Gastrocnemius medialis (tissue), 4 donors: ENCODE results near the gene ITGAV. TPM values are rescaled to one million over a fixed set of nuclear protein-coding genes. Genes with fewer than 3 reads are reported as not detected.

ENCODE experiments used
- ATAC-seq, 2 donors: fragments of 150-250 bp; one replicate each; pipeline ENCODE4 v1.9.1; 2016
- DNase-seq, 2 donors: peaks; one replicate each; pipeline ENCODE4 v3.0.0-alpha.2; 2019
- H3K27ac ChIP-seq, 4 donors: fragments of 200-600 bp; sonication (generic); 1 replicate in 1 of 4; 2 replicates in 3 of 4; pipeline ENCODE4 v1.5.1; 2016 to 2018; ENCODE audit warnings: mild to moderate bottlenecking in 2 of 4, moderate library complexity in 1 of 4
- H3K27me3 ChIP-seq, 3 donors: fragments of 200-600 bp; sonication (generic) in 2 of 3; 1 replicate in 1 of 3; 2 replicates in 2 of 3; pipeline versions ENCODE4 v1.5.1 to v1.6.0; 2016 to 2019; ENCODE audit warnings: mild to moderate bottlenecking in 1 of 3, moderate library complexity in 1 of 3
- H3K36me3 ChIP-seq, 2 donors: fragments of 200-600 bp; sonication (generic) in 1 of 2; one replicate each; pipeline ENCODE4 v1.5.1; 2017 to 2018
- H3K4me1 ChIP-seq, 2 donors: fragments of 200-600 bp; sonication (generic) in 1 of 2; one replicate each; pipeline ENCODE4 v1.5.1; 2016 to 2017; ENCODE audit warnings: mild to moderate bottlenecking in 2 of 2
- H3K4me3 ChIP-seq, 4 donors: fragments of 200-600 bp; sonication (generic) in 3 of 4; 1 replicate in 1 of 4; 2 replicates in 3 of 4; pipeline ENCODE4 v1.5.1; 2016 to 2019; ENCODE audit warnings: mild to moderate bottlenecking in 2 of 4
- H3K9me3 ChIP-seq, 3 donors: fragments of 200-600 bp; sonication (generic) in 2 of 3; 1 replicate in 1 of 3; 2 replicates in 2 of 3; pipeline ENCODE4 v1.5.1; 2016 to 2019
- POLR2A ChIP-seq, 2 donors: fragments of 450-650 bp; IDR thresholded peaks; one replicate each; pipeline ENCODE4 v1.6.1; 2017; ENCODE audit warnings: antibody characterized with exemption in 2 of 2, mild to moderate bottlenecking in 2 of 2, moderate library complexity in 2 of 2
- in situ Hi-C, 4 donors: fragments of 200-750 bp; cut with MboI; loops; one replicate each; pipeline versions ENCODE4 v1.15.0 to v1.8.0; 2017; ENCODE audit warnings: low sequenced_read_pairs in 4 of 4
- intact Hi-C: fragments of 100-400 bp; cut with DNase I; formaldehyde crosslinking; loops from one replicate; pipeline ENCODE4 v1.15.1; 2023; ENCODE audit warnings: low total_unique reads
- total RNA-seq, 4 donors: library from RNA; depleted of rRNA; stranded (reverse); fragments of >200 nt; gene quantifications; one replicate each; pipeline versions ENCODE4 v1.1.0 to v1.2.3, GENCODE V29; 2016
- TF ChIP-seq, protein P1 (sequence below), 5 experiments: fragments of 450-650 bp in 3 of 5; fragments of 200-600 bp in 2 of 5; sonication (generic) in 2 of 5; IDR thresholded peaks in 4 of 5; conservative IDR thresholded peaks in 1 of 5; 1 replicate in 4 of 5; 2 replicates in 1 of 5; pipeline ENCODE4 v1.5.1; 2016 to 2019; ENCODE audit warnings: antibody characterized with exemption in 5 of 5, mild to moderate bottlenecking in 3 of 5, moderate library complexity in 3 of 5

Gene ITGAV
- total RNA-seq, 4 donors from 2014 or later = 30.0 to 63.1 (median 47.4) TPM

GRCh38 chr2:186669146-186669545, 79.3 kb downstream of the ITGAV start:
- no peak overlapping the region for H3K27ac ChIP-seq
- no peak overlapping the region for H3K4me3 ChIP-seq
- H3K27me3 ChIP-seq = no peaks in the 10 kb centered on the region
- TF ChIP-seq POLR2A (IDR thresholded peaks at IDR 0.05) = no peak
- TF ChIP-seq, protein P1, sequence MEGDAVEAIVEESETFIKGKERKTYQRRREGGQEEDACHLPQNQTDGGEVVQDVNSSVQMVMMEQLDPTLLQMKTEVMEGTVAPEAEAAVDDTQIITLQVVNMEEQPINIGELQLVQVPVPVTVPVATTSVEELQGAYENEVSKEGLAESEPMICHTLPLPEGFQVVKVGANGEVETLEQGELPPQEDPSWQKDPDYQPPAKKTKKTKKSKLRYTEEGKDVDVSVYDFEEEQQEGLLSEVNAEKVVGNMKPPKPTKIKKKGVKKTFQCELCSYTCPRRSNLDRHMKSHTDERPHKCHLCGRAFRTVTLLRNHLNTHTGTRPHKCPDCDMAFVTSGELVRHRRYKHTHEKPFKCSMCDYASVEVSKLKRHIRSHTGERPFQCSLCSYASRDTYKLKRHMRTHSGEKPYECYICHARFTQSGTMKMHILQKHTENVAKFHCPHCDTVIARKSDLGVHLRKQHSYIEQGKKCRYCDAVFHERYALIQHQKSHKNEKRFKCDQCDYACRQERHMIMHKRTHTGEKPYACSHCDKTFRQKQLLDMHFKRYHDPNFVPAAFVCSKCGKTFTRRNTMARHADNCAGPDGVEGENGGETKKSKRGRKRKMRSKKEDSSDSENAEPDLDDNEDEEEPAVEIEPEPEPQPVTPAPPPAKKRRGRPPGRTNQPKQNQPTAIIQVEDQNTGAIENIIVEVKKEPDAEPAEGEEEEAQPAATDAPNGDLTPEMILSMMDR (IDR thresholded peaks at IDR 0.05 in 4 of 5, conservative IDR thresholded peaks at IDR 0.05 in 1 of 5) = no peak
- no peaks in the 10 kb centered on the region for H3K4me1 ChIP-seq
- peaks cover 0 to 10% (median 0%) of the 10 kb centered on the region in 3 donors for H3K9me3 ChIP-seq
- intact Hi-C loops (no loop called here), in situ Hi-C loops (no loop called here)
- ATAC-seq (no peak), DNase-seq (no peak)
- peaks cover 0 to 97% of the 10 kb centered on the region in 2 donors for H3K36me3 ChIP-seq

- Histone ChIP-seq H3K36me3 (peaks cover 0 to 95% of the 10 kb centered on the region in 2 donors), H3K4me1 (no peaks in the 10 kb centered on the region), H3K9me3 (peaks cover 0 to 10% (median 0%) of the 10 kb centered on the region in 3 donors), H3K27ac (no peak overlapping the region), H3K4me3 (no peak overlapping the region), H3K27me3 (no peaks in the 10 kb centered on the region)
- TF ChIP-seq, protein P1 (IDR thresholded peaks at IDR 0.05 in 4 of 5, conservative IDR thresholded peaks at IDR 0.05 in 1 of 5) = no peak
- TF ChIP-seq POLR2A (IDR thresholded peaks at IDR 0.05) = no peak
- in situ Hi-C loops (no loop called here), intact Hi-C loops (no loop called here)
- ATAC-seq = no peak
- DNase-seq = no peak
Measured at GRCh38 chr2:186670831-186671230, 81.0 kb downstream of the ITGAV start.

DNA sequence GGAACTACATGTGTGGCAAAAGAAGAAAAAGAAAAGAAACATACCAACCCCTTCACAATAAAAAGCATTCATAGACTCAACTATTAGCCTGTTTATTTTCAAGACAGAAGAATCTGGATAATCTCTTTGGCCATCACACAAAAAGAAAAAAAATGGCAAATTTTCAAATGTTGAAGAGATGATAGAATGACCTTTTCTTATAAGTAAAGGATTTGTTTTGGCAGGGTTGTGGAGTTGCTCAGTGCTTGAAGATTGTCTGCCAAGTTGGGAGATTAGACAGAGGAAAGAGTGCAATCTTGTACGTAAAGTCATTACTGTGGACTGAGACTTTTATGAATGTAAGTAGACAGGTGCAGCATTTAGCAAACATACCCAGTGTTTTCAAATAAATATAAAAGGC, 85.5 kb downstream of the ITGAV start:
- intact Hi-C loops (no loop called here), in situ Hi-C loops (no loop called here)
- H3K4me3 ChIP-seq = no peak overlapping the region
- ATAC-seq (no peak), DNase-seq (no peak)
- H3K9me3 ChIP-seq = peaks cover 0 to 10% (median 0%) of the 10 kb centered on the region in 3 donors
- no peak for TF ChIP-seq POLR2A (IDR thresholded peaks at IDR 0.05)
- peaks cover 3 to 97% of the 10 kb centered on the region in 2 donors for H3K36me3 ChIP-seq
- H3K4me1 ChIP-seq = no peaks in the 10 kb centered on the region
- H3K27ac ChIP-seq = no peak overlapping the region
- no peaks in the 10 kb centered on the region for H3K27me3 ChIP-seq

GRCh38 chr2:186683341-186683740, 93.5 kb downstream of the ITGAV start:
- no peaks in the 10 kb centered on the region for H3K27me3 ChIP-seq

DNA sequence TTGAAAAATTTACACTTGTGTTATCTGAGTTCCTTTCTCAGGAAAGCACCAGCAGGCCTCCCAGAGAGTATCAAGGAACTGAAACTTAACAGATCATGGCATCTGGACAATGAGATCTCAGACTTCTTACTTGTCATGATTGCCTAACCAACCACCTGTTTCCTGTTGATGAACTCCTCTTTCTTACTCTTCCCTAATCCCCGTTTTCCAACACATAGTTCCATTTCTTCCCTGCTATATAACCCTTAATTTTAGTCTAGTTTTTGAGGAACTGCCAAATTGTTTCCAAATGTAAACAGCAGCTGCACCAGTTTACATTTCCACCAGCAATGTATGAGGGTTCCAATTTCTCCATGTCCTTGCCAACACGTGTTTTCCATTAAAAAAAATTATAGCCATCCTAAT, 98.0 kb downstream of the ITGAV start:
- Histone ChIP-seq H3K9me3 (no peaks in the 10 kb centered on the region), H3K36me3 (no peaks in the 10 kb centered on the region), H3K27ac (no peak overlapping the region), H3K4me3 (no peak overlapping the region), H3K4me1 (no peaks in the 10 kb centered on the region), H3K27me3 (no peaks in the 10 kb centered on the region)
- TF ChIP-seq POLR2A (IDR thresholded peaks at IDR 0.05) = no peak
- TF ChIP-seq, protein P1 (IDR thresholded peaks at IDR 0.05 in 4 of 5, conservative IDR thresholded peaks at IDR 0.05 in 1 of 5) = no peak
- ATAC-seq (no peak), DNase-seq (no peak)
- intact Hi-C loops = no loop called here
- in situ Hi-C loops = no loop called here

More at GRCh38 chr2:186683341-186683740, 93.5 kb downstream of the ITGAV start:
- Histone ChIP-seq H3K36me3 (peaks cover 0 to 25% of the 10 kb centered on the region in 2 donors), H3K4me3 (no peak overlapping the region), H3K27ac (no peak overlapping the region), H3K4me1 (no peaks in the 10 kb centered on the region), H3K9me3 (no peaks in the 10 kb centered on the region)
- DNase-seq = no peak
- no peak for ATAC-seq
- no peak for TF ChIP-seq POLR2A (IDR thresholded peaks at IDR 0.05)
- TF ChIP-seq, protein P1 (IDR thresholded peaks at IDR 0.05 in 4 of 5, conservative IDR thresholded peaks at IDR 0.05 in 1 of 5) = no peak
- in situ Hi-C loops (no loop called here), intact Hi-C loops (no loop called here)
